ENCODE data around the gene GCM1.
A peak's percentile ranks its signal among the peaks of the same experiment; 100 is the strongest.

The GCM1 gene

DNA sequence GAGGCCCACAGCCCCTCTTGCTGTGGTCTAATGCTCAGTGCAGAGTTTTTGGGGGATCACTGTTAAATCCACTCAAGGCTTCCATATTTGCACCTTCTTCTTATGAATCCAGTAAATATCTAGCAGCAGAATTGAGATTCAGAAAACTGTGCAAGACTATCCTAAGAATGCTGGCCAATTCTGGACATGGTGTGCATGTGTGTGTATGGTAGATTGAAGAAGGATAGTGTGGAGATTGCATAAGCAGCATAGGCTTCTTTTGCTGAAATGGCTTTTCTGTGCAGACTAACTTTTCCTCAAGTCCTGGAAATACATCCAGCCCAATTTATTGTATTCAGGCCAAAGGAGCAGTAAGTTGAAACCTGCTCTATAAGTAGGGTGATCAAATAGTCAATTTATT is 43.7 kb downstream of the GCM1 start:
- no peak overlapping the region for H3K4me3 ChIP-seq (replicated peaks; ENCODE audit: low read depth, low read length)
- no peaks in the 10 kb centered on the region for H3K27me3 ChIP-seq (replicated peaks; ENCODE audit: control insufficient read depth, insufficient read depth, low read length)
- no peak for TF ChIP-seq CTCF (IDR thresholded peaks at IDR 0.05; ENCODE audit: insufficient read depth, low read length, poor library complexity, severe bottlenecking)
- peaks cover 2% of the 10 kb centered on the region for H3K36me3 ChIP-seq (ENCODE audit: control insufficient read depth, insufficient read depth, low read length)
- DNase-seq (ENCODE audit: extremely low read depth, insufficient read length): no peak

- no peak for DNase-seq (ENCODE audit: extremely low read depth, insufficient read length)
- peaks cover 2% of the 10 kb centered on the region for H3K36me3 ChIP-seq (ENCODE audit: control insufficient read depth, insufficient read depth, low read length)
- no peaks in the 10 kb centered on the region for H3K27me3 ChIP-seq (replicated peaks; ENCODE audit: control insufficient read depth, insufficient read depth, low read length)
- H3K4me3 ChIP-seq (replicated peaks; ENCODE audit: low read depth, low read length): no peak overlapping the region
- TF ChIP-seq CTCF (IDR thresholded peaks at IDR 0.05; ENCODE audit: insufficient read depth, low read length, poor library complexity, severe bottlenecking): no peak
Observed at GRCh38 chr6:53103993-53104675, 44.5 kb downstream of the GCM1 start.

- DNase-seq (ENCODE audit: extremely low read depth, insufficient read length): no peak
- Histone ChIP-seq H3K36me3 (ENCODE audit: control insufficient read depth, insufficient read depth, low read length) (peaks cover 2% of the 10 kb centered on the region), H3K4me3 (replicated peaks; ENCODE audit: low read depth, low read length) (no peak overlapping the region), H3K27me3 (replicated peaks; ENCODE audit: control insufficient read depth, insufficient read depth, low read length) (no peaks in the 10 kb centered on the region)
- TF ChIP-seq CTCF (IDR thresholded peaks at IDR 0.05; ENCODE audit: insufficient read depth, low read length, poor library complexity, severe bottlenecking): no peak
Observed at GRCh38 chr6:53101006-53101405, 47.6 kb downstream of the GCM1 start.

- TF ChIP-seq CTCF (IDR thresholded peaks at IDR 0.05; ENCODE audit: insufficient read depth, low read length, poor library complexity, severe bottlenecking): no peak
- H3K4me3 ChIP-seq (replicated peaks; ENCODE audit: low read depth, low read length): no peak overlapping the region
- H3K36me3 ChIP-seq (ENCODE audit: control insufficient read depth, insufficient read depth, low read length): peaks cover 4% of the 10 kb centered on the region
Observed at GRCh38 chr6:53100561-53100960, 48.1 kb downstream of the GCM1 start.

DNA sequence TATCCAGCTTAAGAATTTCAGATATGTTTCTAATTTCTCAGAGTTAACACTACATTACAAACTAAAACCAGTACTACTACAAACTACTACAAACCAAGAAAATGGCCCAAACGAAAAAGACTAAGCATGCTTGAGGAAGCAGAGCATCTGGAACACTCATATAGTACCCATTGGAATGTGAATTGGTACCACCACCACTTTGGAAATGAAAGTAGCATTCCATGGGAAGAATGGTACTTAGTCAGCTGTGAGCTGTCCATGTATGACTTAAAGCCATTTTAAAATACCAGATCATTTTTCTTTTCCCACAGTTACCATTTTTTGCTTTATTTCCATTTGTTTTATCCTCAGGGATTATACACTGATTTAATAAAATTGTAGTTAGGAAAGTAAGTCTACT is 52.9 kb downstream of the GCM1 start:
- no peak for DNase-seq (ENCODE audit: extremely low read depth, insufficient read length)
- Histone ChIP-seq H3K4me3 (replicated peaks; ENCODE audit: low read depth, low read length) (no peak overlapping the region), H3K36me3 (ENCODE audit: control insufficient read depth, insufficient read depth, low read length) (peaks cover 2% of the 10 kb centered on the region), H3K27me3 (replicated peaks; ENCODE audit: control insufficient read depth, insufficient read depth, low read length) (no peaks in the 10 kb centered on the region)
- TF ChIP-seq CTCF (IDR thresholded peaks at IDR 0.05; ENCODE audit: insufficient read depth, low read length, poor library complexity, severe bottlenecking): no peak

More at GRCh38 chr6:53100561-53100960, 48.1 kb downstream of the GCM1 start:
- no peaks in the 10 kb centered on the region for H3K27me3 ChIP-seq (replicated peaks; ENCODE audit: control insufficient read depth, insufficient read depth, low read length)
- DNase-seq (ENCODE audit: extremely low read depth, insufficient read length): no peak

DNA sequence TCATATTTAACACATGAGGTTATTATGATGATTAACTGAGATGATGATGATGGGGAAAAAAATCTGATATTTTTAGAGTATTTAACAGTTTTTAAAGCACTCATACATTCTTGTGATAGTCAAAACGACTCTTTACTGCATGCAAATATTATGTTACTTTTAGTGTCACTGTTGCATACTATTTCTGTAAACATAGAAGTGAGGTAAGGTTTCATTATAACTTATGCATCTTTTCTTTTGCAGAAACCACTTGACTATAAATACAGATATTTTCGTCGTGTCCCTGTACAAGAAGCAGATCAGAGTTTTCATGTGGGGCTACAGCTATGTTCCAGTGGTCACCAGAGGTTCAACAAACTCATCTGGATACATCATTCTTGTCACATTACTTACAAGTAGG is 53.4 kb downstream of the GCM1 start:
- Histone ChIP-seq H3K4me3 (replicated peaks; ENCODE audit: low read depth, low read length) (no peak overlapping the region), H3K36me3 (ENCODE audit: control insufficient read depth, insufficient read depth, low read length) (peaks cover 2% of the 10 kb centered on the region), H3K27me3 (replicated peaks; ENCODE audit: control insufficient read depth, insufficient read depth, low read length) (no peaks in the 10 kb centered on the region)
- TF ChIP-seq CTCF (IDR thresholded peaks at IDR 0.05; ENCODE audit: insufficient read depth, low read length, poor library complexity, severe bottlenecking): no peak
- DNase-seq (ENCODE audit: extremely low read depth, insufficient read length): peak; percentile 13

Measured in GM06990 (cell line).